Stimulated activated CD8-positive, alpha-beta memory T cell treated with anti-CD3 and anti-CD28 coated beads, Interleukin-7, amount 100 ng/mL, for 48 hours (primary cell): ENCODE results near the gene CUEDC1.

Experiments
- DNase-seq, 2 donors: peaks; one replicate each; pipeline ENCODE4 v3.0.0-alpha.2; 2020; ENCODE audit warnings: low read depth in 1 of 2; ENCODE audit errors: extremely low read depth in 1 of 2

Gene CUEDC1

GRCh38 chr17:57918017-57918895 is 37.0 kb downstream of the CUEDC1 start:
- DNase-seq, result no peak

DNA sequence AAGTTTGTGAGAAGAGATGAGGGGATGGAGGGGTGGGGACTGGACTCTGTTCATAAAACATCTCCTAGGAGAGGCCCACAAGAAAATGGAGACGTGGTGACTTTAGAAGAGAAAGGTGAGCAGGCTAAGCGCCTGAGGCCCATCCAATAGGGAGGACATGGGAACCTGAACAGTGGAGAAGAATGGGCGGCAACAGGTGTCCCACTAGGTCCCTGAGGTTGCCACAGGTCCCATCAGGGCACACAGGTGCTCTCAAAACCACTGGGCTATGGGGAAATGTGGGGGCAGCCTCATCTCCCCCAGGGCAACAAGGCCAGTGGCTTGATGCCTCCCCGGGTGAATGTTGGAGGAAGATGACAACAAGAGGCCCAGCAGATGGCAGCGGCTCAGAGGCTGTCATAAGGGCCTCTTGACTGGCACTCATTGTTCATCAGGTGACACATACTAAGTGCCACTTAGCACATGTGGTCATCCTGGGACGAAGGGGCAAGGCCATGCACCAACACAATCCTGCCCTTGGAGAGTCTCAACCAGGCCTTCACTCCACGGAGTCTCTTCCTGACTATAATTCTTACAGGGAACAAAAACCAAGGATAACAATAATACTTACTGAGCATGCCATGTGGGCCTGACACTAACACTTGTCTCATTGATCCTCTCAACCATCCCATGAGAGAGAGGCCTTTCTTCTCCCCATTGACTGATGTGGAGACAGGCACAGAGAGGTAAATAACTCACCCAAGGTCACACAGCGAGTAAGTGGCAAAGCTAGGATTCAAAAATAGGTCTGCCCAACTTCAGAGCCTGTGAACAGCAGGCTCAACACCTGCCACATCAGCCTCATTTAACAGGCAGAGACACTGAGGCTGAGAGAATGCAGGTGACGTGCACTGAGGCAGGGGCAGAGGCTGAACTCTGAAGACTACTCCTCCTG is 38.0 kb downstream of the CUEDC1 start:
- DNase-seq, result no peak

DNA sequence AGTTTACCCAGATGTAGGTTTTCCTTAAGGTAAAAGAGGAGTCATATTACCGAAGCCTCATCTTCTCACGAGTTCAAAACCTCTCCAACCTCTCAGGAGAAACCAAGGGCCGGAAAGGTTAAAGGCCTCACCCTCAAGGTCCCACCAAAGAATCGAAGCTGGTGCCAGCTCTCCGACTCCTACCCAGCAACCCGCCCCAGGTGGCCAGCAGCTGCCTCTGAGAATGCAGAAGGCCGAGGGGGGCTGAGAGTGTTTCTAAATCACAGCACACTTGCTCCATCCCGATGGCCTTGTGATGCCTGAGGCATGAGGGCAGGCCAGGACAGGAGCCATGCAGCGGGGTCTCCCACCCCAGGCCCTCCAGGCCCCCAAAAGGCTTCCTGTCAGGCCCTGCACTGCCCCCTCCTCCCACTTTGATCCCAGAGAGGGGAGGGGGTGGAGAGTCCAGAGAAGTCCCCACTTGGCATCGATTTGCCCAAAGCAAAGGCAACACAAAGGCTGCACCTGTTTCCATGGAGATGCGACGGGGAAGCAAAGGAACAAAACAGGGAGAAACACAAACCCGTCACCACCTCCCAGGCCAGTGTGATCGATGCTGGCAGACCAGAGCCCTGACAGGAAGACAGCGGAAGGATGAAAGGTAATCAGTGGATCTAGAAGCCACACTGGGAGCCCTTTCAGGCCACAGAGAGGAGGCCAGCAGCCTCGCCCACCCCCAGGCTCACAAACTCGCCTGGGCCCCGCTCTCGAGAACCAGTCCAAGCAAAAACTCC is 39.0 kb downstream of the CUEDC1 start:
- DNase-seq, result no peak

GRCh38 chr17:57915544-57915943 is 39.7 kb downstream of the CUEDC1 start:
- DNase-seq, result no peak

DNA sequence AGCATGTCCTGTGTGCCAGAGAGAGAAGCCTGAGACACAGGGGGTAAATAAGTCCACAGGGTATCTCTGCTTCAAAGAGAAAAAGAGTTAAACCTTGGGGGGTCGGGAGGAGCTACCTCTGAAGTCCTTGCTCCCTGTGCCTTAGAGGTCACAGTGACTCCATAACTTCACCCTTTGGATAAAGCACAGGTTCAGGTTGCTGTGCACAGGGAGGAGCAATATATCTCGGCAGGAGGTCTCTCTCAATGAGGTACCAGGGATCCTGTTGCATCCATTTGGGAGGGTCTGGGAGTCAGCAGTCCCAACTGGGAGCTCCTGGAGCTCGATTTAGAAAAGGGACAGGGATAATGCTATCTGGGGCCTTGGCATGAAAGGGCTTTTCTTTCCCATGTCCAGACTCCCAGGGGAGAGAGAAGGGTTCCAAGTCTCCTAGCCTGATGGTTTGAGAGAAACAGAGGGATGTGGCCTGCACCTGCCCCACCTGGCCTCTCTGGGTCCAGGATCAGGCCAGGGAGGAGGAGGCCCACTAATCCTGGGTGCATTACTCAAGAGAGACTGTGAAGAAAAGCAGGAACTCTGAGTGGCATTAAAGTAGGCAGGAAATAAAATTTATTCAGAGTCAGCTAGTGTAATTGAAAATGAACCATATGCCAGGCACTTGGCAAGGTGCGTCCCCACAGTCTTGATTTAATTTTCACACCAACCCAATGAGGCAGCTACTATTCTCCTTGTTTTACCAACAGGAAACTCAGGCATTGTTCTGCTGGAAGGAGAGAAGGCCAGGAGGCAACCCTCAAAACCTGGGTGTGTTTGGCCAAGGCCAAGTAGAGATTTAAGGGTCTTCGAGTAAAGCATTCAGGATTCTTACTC is 40.7 kb downstream of the CUEDC1 start:
- DNase-seq, result no peak

DNA sequence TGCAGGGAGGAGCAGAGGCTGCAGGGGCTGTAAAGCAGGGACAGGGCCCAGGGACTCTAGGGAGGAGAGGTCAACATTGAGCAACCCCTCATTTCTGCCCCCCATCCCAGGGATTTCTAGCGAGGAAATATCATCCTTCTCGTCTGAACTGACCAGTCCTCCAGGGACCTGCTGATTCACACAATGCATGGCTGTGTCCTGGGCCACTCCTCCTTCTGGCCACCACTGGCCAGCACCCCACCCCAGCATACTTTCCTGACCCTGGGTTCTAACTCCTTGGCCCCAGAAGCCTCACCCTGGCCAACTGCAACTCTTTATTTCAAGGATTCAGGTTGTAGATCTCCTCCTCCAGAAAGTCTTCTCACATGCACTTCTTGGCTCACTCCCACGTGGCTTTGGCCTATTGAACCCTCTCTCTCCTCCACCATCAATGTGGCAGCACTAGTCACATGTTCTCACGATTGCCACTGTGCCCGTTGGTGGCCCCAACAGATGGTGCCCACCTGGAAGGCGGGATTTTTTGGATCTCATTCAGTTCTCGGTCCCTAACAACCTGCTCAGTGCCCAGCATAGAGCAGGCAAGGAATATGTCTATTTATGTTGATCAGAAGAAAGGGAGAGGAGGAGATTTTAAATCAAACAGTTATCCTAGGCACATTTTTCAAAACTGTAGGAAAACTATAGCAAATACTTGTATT is 41.5 kb downstream of the CUEDC1 start:
- no peak for DNase-seq

DNA sequence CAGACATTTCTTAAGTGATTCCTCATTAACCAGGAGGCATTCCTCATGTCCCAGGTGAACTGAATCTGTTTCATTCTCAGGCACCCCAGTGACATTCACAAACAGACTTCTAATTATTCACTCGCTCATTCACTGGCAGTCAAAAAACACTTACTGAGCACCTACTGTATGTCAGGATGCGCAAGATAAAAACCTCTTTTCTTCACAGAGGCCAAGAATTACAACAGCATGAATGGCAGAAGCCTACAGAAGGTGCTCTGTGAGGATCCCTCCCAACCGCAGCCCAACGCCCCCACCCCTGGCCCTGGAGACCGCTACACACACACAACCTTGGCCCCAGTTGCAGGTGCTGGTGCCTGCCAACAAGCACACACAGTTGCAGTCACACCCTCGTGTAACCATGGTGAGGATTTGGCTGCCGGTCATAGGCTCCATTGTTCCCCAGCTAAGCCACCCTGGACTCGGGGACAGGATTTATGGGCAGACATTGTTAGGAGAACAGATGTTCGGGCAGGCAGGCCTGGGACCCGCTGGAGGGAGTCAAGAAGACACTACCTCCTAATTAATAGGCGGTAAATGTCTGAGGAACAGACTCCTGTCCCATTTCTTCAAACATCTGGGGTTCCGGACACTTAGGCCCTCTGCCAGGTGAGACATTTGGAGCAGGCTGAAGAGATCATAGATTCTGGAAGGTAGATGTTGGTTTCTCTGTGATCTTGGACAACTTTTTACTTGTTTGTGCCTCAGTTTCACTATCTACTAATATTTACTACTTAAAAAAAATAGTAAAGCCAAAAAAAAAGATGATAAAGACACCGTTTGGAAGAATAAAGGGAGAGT is 43.2 kb downstream of the CUEDC1 start:
- DNase-seq, result no peak

- DNase-seq, result no peak
Measured at GRCh38 chr17:57910462-57911420, 44.5 kb downstream of the CUEDC1 start.

- no peak for DNase-seq
Measured at GRCh38 chr17:57909551-57909950, 45.7 kb downstream of the CUEDC1 start.

GRCh38 chr17:57908278-57908677 is 46.9 kb downstream of the CUEDC1 start:
- DNase-seq, result no peak

GRCh38 chr17:57906910-57907309 is 48.3 kb downstream of the CUEDC1 start:
- no peak for DNase-seq

DNA sequence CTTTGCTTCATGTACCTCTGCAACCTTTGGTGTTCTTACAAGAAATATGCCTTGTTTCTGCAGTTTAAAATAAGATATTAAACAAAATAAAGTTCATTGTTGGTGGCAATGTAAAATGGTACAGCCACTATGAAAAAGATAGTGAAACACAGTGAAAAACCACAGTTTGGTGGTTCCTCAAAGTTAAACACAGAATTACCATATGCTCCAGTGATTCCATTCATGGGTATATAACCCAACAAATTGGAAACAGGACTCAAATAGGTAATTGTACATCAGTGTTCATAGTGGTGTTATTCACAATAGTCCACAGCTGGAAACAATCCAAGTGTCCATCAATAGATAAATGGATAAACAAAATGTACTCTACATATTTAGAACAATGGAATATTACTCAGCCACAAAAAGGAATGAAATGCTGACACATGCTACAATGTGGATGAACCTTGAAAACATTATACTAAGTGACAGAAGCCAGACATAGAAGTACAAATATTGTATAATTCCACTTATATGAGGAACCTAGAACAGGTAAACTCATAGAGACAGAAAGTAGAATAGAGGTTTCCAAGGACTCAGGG is 49.2 kb downstream of the CUEDC1 start:
- DNase-seq, result no peak

DNA sequence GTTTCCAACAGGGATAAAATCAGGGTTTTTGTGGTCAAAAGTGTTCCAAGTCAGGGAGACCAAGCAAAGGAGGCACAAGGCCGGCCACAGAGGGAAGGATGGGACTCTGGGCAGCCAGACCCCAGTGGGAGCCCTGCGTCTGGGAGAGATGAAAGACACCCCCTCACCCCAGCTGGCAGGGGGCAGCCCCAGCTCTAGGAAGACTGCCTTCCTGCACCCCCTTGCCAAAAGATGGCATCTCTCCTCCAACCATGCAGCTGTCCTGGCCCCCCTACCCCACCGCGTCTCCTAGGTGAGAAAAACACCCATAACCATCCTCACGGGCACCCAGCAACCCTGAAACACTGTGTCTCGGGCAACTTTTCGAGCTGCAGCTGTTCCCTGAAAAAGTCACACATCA is 51.3 kb downstream of the CUEDC1 start:
- DNase-seq, result no peak

GRCh38 chr17:57902800-57903759 is 52.1 kb downstream of the CUEDC1 start:
- DNase-seq, result no peak

- no peak for DNase-seq
Measured at GRCh38 chr17:57902117-57902799, 53.0 kb downstream of the CUEDC1 start.
